HG03280 (cell line): ENCODE measurements around the gene CASS4.
A peak's percentile ranks its signal among the peaks of the same experiment; 100 is the strongest.

Experiments
- ATAC-seq: cut with Tn5 transposase; IDR thresholded peaks from one replicate; pipeline ENCODE4 v1.9.1; 2021; ENCODE audit warnings: mild to moderate bottlenecking, moderate library complexity; ENCODE audit not compliant: unreplicated experiment

The CASS4 gene

DNA sequence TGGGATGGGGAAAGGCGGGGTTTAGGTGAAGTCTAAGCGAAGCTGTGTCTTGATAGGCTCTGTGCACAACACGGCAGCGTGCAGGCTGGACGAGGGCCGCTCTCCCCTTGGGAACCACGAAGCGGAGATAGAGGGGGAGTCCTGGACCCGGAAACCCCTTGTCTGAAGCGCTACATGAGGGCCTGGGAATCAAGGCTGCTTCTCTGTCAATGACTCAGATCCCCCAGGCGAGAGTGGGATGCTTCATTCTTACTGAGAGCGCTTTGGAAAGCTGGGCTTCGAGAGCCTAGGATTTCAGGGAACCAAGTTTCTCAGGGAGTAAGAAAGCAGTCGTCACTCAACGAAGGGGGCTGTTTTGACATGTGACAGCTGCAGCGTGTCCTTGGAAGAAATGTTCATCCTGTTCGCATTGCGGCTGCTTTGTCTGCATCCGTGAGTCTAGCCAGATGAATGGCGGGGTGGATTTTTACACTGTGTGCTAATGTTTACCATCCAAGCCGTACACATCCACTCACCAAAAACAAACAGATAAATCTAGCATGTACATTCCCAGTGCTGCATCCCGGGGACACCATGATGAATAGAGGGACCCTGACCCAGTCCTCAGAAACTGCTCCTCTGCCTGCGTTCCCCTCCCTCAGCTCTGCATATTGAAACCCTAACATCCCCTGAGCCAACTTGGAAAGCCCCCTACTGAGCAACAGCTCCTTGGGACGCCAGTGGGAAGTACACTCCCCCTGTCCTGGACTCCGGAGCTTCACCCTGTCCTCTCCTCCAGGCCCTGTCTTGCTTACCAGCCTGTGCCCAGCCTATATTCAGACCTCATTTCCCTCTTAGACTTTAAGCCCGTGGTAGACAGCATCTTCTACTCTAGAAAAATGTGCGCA is 31.8 kb downstream of the CASS4 start:
- ATAC-seq = no peak

- no peak for ATAC-seq
These were observed 33.1 kb downstream of the CASS4 start for GRCh38 chr20:56445130-56445529.

- no peak for ATAC-seq
These were observed 33.5 kb downstream of the CASS4 start for GRCh38 chr20:56445540-56445939.

GRCh38 chr20:56447227-56447626 is 35.2 kb downstream of the CASS4 start:
- ATAC-seq = no peak

DNA sequence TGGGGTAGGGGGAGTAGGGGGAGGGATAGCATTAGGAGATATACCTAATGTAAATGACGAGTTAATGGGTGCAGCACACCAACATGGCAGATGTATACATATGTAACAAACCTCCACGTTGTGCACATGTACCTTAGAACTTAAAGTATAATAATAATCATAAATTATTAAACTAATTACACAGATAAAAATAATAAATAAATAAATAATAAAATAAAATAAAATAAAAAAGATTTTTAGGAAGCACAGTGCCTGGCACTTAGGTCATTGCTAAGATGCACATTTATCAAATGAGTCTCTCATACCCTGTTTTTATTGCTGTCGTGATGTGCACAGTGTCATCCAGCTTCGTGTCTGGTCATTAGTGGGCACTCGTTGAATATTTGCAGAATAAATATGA is 37.4 kb downstream of the CASS4 start:
- ATAC-seq = no peak

DNA sequence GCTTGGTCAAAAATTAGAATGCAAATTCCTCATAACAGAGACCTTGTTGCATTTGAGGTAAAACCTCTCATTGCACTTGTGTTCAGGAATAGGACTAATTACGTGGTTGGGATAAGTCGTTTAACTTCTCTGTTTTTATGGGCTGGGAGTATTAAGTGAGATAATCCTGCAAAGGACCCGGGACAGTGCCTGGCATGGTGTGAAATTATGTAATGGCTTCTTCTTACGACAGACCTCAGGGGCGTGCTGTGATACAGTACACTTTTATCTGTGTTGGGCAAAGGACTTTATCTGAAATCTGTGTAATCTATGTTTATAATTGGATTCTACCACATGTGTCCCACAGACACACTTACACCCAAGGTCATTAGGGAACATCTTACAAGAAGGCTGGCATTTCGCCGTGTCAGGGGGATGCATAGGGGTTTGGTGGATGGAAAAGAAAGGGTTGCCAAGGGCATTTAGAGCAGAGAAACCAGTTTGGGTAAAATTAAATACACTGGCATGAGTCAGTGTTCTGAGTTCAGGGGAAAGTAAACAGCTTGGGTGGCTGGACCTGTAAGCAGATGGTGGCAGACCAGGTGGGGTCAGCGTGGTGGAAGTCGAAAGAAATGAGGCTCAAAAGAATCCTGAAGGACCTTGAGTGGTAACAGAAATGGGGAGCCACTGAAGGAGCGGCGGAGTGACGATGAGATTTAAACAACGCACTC is 39.2 kb downstream of the CASS4 start:
- no peak for ATAC-seq

DNA sequence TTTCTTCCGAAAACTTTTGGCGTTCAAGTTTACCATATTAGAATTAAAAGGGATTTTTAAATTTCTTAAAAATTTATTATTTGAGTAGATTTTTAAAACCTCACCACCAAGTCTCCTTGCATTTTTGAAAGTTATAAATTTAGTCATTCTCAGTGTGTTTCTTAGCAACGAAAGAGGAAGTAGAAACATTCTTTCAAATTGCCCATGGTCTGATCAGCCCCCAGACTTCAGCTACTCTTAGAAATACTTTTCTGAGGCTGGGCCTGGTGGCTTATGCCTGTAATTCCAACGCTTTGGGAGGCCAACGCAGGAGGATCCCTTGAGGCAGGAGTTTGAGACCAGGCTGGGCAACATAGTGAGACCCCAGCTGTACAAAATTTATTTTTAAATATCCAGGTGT is 41.3 kb downstream of the CASS4 start:
- peak; percentile 85 for ATAC-seq

- peak; percentile 56 for ATAC-seq
These were observed 42.7 kb downstream of the CASS4 start for GRCh38 chr20:56454754-56455153.

GRCh38 chr20:56458206-56458821 is 46.3 kb downstream of the CASS4 start:
- ATAC-seq = no peak

- no peak for ATAC-seq
These were observed 48.4 kb downstream of the CASS4 start for GRCh38 chr20:56460459-56460858.

GRCh38 chr20:56461576-56461975 is 49.5 kb downstream of the CASS4 start:
- no peak for ATAC-seq

DNA sequence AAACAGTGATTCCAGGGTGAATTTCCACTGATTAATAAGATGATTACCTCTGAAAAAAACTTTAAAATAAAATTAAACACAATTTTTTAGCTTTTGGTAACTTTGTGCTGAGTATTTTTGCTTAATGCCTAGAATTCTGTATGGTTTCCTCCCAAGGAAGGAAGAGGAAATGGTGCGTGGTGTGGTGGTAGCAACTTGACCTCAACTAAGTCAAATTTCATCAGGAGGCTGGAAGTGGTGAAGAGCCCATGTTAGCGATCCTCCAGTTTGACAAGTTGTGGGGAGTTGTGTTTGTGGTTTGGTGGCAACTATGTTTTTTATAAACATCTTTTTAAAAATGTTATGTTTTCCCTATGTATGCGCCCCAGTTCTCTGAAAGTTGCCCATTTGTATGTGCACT is 51.4 kb downstream of the CASS4 start:
- no peak for ATAC-seq

DNA sequence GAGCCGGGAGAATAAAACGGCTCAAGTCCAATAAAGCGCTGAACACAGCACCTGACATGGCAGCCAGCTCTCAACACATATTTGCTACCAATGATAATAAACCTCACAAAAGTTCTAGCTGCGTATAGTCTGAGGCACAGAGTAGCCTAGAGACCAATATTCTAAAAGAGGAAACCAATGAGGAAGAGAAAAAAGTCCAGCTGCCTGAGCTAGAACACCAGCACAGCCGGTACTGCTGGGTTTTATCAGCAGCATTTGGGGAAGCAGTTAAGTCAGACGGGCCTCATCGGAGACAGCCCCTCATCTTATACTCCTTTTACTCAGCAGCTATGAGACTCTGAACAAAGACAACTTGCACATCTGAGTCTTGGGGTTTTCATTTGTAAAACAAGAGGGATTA is 53.9 kb downstream of the CASS4 start:
- no peak for ATAC-seq

GRCh38 chr20:56467968-56468315 is 55.9 kb downstream of the CASS4 start:
- ATAC-seq = no peak

GRCh38 chr20:56468316-56469076 is 56.4 kb downstream of the CASS4 start, which contains the start of gene RTF2:
RTF2 (plus strand) TSS chr20:56468627; CDS start chr20:56468698, 71 bp downstream.
- peak; percentile 98 for ATAC-seq

GRCh38 chr20:56469077-56469449 is 57.0 kb downstream of the CASS4 start:
- ATAC-seq = no peak

GRCh38 chr20:56483970-56484369 is 71.9 kb downstream of the CASS4 start:
- ATAC-seq = no peak

DNA sequence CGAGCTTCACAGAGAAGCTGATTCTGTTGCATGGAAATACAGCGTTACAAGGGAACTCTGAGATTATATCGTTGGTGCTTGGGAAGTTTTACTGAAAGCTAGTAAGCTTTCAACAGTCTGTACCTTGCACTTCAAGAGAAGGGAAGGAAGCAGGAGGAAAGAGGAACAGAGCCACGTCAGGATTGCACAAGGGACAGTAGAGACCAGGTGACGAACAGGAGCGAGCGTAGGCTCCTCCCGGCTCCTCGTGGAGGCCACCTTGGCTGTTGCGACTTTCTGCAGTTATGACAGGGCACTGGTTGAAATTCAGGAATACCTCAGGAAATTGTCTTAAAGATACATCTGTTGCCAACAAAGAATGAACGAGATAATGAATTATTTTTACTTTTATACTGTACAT is 75.2 kb downstream of the CASS4 start:
- ATAC-seq = no peak

DNA sequence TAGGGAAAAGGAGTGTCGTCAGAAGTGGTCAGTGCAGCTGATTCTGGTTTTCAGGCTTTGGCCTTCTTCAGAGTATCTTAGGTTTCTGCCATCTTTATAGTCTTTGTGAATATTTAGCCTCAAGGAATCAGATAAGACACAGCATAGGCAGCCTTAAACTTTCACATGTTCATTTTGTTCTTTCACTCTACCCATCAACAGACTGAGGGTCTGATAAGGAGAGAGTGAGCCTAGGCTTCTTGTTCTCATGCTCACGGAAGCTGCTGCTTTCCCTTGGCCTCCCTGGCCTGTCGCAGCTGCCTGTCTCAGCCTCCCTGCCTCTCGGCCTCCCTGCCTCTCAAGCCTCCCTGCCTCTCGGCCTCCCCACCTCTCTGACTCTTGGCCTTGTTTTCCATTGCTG is 76.5 kb downstream of the CASS4 start:
- no peak for ATAC-seq

GRCh38 chr20:56501116-56501515 is 89.1 kb downstream of the CASS4 start:
- no peak for ATAC-seq

DNA sequence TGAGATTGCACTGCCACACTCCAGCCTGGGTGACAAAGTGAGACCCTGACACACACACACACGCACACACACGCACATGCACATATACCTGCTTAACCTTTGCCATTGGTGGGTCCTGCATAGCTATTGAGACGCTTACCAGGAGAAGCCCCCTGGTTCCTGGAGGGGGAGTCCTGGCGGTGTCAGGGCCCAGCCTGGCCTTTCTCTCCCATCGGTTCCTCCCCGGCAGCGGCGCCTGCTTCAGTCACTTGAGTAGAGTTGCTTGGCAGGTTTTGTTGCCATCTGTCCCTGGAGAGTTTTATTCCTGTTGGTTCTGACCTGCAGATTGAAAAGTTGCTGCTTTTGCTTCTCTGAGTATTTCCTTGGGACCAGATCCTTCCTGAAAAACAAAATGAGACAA is 91.9 kb downstream of the CASS4 start:
- ATAC-seq = no peak
